ENCODE measurements around the gene PCNX4.

Gene PCNX4

DNA sequence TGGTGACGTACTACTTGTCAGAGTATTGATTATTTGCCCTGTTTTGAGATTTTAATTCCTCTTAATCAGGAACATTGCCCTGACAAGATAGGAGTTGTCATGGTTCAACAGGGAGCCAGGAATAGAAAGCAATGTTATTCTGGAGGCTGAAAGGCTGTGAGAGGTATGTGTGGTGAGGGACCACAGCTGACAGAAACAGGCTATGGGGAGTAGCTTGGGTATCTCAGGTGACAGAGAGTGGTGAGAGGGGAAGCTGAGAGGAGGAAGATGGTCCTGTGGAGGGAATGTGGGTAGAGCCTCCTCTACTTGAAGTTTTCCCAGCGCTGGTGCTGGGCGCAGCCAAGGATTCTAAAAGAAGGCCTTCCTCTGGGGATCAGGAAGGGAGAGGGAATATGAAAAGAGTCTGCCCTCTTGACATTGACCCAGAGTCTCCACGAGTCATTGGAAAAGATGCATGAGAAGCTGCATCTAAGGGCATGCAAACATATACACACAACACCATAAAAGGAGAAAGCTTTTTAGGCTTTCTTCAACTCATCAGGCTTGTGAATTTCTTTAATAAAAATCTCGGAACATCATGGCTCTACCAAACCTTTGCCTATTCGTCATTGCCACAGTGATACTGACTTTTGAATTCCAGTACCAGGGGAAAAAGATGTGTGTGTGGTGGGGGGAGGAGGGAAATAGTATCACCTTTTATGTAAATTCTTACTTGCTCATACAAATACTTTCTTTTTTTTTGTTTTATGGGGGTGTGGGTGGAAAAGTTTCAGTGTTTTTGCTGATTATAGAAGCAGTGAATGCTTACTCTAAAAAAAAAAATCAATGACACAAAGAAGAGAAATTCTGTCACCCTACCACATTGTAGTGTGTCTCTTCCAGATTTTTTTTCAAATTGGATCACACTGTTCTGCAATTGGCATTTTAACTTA, 113.4 kb downstream of the PCNX4 start:
- H3K4me3 ChIP-seq: no peak overlapping the region
- TF ChIP-seq, protein P1, sequence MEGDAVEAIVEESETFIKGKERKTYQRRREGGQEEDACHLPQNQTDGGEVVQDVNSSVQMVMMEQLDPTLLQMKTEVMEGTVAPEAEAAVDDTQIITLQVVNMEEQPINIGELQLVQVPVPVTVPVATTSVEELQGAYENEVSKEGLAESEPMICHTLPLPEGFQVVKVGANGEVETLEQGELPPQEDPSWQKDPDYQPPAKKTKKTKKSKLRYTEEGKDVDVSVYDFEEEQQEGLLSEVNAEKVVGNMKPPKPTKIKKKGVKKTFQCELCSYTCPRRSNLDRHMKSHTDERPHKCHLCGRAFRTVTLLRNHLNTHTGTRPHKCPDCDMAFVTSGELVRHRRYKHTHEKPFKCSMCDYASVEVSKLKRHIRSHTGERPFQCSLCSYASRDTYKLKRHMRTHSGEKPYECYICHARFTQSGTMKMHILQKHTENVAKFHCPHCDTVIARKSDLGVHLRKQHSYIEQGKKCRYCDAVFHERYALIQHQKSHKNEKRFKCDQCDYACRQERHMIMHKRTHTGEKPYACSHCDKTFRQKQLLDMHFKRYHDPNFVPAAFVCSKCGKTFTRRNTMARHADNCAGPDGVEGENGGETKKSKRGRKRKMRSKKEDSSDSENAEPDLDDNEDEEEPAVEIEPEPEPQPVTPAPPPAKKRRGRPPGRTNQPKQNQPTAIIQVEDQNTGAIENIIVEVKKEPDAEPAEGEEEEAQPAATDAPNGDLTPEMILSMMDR (IDR thresholded peaks at IDR 0.05): no peak
- H3K27ac ChIP-seq: no peak overlapping the region
- DNase-seq (ENCODE audit: low spot score): no peak

- TF ChIP-seq, protein P1 (IDR thresholded peaks at IDR 0.05): no peak
- no peak for DNase-seq (ENCODE audit: low spot score)
- Histone ChIP-seq H3K27ac (no peak overlapping the region), H3K4me3 (no peak overlapping the region)
Observed at GRCh38 chr14:60206249-60206670, 114.5 kb downstream of the PCNX4 start.

DNA sequence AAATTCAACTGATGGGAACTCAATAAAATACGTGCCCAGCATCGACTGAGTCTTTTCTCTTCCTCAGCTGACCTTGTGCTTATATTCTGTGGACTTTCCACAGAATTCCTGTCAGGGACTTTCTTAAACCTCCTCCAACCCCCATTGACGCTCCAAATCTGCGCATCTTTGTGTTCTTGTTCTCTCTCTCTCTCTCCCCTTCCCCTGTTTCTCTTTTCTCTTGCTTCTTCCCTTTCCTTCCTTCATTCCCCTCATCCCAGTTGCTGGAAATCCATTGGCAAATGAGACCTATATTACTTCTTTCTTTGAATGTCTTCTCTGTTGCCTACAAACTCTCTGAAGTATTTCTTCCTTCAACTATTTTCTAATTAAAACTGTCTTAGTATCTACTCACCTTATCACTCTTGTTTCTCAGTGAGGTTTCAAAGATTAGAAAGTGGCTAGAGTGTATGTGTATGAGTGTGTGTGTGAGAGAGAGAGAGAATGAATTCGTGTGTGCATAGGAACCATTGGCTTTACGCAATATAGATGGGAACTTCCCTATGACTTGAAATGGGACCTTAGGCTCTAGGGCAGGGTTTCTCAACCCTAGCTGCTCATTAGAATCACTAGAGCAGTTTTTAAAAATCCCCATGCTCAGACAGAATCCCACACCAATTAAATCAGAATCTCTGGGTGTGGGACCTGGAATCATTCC, 115.3 kb downstream of the PCNX4 start:
- TF ChIP-seq, protein P1 (IDR thresholded peaks at IDR 0.05): no peak
- Histone ChIP-seq H3K27ac (no peak overlapping the region), H3K4me3 (no peak overlapping the region)
- no peak for DNase-seq (ENCODE audit: low spot score)

- no peak for DNase-seq (ENCODE audit: low spot score)
- Histone ChIP-seq H3K27ac (no peak overlapping the region), H3K4me3 (no peak overlapping the region)
- TF ChIP-seq, protein P1 (IDR thresholded peaks at IDR 0.05): no peak
Observed at GRCh38 chr14:60210703-60211102, 119.0 kb downstream of the PCNX4 start.

DNA sequence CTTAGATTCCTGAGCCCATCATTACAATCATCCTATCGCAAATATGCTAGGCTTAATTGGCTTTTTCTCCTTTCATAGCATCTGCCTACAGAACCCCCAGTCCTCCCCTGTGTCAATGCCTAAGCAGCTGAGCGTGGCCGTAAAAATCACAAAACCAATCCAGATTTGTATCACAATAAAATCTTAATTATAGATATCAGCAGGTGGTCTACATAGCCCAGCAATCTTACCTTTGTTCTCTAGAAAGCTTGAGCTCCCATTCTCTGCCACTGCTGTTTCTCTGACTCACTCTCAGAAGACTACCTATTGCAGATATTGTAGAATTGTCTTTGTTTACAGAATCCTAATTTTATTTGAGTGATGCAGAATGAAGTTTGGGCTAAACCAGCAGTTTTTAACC, 119.4 kb downstream of the PCNX4 start:
- Histone ChIP-seq H3K27ac (no peak overlapping the region), H3K4me3 (no peak overlapping the region)
- TF ChIP-seq, protein P1 (IDR thresholded peaks at IDR 0.05): no peak
- no peak for DNase-seq (ENCODE audit: low spot score)

GRCh38 chr14:60212503-60213371, 121.0 kb downstream of the PCNX4 start:
- no peak overlapping the region for H3K27ac ChIP-seq
- DNase-seq (ENCODE audit: low spot score): no peak
- no peak overlapping the region for H3K4me3 ChIP-seq
- TF ChIP-seq, protein P1 (IDR thresholded peaks at IDR 0.05): no peak
